Endothelial cell of hepatic sinusoid (primary cell): ENCODE results near the gene SPATA18.
"Not testable (repeated sequence)": the region's sequence is repeated elsewhere in the genome, so short reads cannot be mapped to it uniquely, and the experiment has no call there.

ENCODE experiments used
- in situ Hi-C: cut with HindIII; loops from 2 replicates; pipeline ENCODE4 v1.10.0; 2017; ENCODE audit warnings: low sequenced_read_pairs

The SPATA18 gene

DNA sequence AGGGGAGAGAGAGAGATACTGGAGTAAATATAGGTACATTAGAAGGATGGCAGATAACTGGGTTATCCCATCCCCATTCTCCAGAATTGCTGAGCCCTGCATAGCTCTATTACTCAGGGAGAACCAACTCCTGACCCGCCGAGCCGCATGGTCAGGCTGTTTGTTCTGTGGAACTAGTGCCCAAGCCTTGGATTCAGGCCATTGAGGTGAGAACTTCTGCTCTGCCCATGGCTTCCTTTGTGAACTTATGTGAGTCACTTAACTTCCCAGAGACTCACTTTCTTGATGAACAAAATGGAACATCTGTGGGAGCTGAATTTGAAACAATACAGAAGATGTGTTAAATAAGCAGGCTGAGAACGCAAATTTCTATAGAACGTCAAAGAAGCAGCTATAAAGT lies 54.2 kb downstream of the SPATA18 start:
- in situ Hi-C loops = no loop called here

DNA sequence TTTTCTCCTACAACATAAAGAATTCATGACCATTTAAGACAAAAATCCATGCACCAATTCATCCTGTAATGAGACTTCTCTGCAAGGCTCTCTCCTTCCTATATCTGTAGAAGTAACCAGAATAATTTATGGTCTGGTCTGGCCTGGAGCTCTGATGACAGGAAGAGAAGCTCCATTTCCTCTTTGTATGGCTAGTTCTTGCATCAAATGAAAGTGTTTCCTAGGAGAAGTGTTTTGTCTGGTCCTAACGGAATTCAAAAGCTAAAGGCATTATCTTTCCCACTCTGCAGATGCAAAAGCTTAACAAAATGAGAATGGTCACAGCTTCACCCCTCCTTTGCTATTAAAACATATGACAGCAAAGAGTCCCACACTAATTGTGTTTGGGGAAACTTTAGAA lies 55.1 kb downstream of the SPATA18 start:
- in situ Hi-C loops = no loop called here

DNA sequence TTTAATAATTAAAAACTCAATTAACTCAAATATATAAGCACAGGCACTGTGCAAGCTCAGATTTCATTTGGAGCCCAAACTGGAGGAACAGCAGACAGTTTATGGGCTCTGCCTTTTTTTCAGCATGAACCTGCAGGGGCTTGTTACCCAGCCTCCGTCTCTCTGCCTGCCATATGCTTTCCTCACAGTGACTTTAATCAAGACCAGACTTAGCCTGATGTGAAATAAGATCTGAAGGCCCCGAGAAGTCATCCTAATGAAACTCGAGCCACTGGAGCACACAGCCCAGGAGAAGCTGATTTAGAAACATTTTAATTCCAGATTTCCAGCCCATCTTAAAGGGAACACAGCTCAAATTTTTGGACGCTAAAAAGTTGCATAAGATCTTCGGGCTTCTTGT lies 55.6 kb downstream of the SPATA18 start:
- in situ Hi-C loops = no loop called here

DNA sequence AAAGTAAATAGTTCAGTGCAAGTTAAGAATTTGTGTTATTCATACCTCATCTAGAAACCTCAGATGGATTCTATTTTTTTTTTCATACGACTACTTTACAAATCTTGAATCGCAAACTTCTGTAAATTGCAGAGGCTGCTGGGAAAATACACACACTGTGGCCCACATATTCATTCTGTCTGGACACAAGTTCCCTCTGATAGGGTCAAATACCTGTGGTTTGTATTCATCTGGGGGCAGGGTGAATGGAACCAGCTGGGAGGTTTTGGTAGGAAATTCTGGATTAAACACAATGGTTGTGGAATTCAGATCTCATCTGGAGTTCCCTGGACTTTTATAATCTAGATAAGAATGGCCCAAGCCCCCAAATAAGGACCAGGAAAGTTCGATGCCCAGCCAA lies 56.2 kb downstream of the SPATA18 start:
- in situ Hi-C loops = no loop called here

DNA sequence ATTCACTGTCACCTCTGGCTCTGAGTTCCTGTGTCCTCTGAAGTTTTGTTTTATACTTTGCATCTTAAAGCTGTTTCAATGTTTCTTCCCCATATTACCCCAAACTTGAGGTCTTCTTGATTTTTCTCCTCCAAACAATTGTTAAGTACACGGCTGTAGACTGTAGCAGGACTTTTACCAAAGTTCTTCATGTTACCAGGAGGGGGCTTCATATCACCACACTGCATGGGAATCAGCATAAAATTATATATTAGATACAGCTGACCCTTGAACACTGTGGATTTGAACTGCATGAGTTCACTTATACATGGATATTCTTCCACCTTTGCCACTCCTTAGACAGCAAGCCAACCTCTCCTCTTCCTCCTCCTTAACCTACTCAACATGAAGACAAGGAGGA lies 56.6 kb downstream of the SPATA18 start:
- in situ Hi-C loops = no loop called here

DNA sequence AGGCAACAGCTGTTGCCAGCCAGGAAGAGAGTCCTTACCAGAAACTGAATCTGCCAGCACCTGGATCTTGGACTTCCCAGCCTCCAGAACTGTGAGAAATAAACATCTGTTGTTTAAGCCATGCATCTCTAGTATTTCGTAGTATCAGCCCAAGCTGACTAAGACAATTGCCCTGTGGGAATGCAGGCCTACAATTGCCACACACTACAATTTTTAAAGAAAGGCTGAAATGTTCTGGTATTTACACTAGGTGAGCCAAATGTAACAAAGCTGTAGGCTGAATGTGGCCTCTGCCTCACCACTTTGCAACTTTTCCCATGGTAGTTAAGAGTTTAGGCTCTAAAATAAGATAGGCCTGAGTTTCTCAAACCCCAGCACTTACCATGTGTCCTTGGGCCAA lies 59.1 kb downstream of the SPATA18 start:
- in situ Hi-C loops = no loop called here

DNA sequence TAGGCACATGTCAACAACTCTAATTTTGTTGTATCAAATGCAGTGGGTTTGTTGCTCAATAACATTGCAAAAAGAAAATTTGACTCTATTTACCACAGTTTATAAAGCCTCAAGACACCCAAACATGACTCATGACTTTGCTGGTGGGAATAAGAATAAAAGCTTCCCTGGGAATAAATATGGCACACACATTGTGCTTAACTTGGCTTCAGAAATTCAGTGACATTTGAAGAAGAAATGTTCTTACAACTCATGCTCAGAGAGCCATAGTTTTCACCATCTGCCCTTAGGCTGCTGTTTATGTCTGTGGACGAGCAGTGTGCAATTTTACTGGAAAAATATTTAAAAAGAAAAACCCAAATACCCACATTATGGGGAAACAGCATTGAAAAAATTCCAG lies 60.9 kb downstream of the SPATA18 start:
- in situ Hi-C loops = no loop called here

DNA sequence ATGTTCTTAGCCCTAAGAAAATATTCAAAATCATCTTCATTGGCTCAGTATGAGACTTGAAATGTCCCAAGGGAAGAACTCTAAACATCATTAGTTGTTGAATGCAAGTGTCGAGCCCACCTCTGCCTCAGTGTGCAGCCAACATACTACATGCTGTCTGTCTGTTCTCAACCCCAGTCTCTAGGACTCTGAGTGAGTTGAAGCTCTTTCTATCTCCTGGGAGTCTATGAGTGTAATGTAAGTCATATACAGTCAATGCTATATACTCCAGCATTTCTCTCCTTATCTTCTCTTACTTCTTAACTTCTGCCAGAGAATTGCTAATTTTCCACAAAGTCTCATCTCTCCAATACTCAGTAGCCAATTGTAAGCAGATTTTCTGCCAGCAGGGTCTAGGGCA lies 61.3 kb downstream of the SPATA18 start:
- in situ Hi-C loops = no loop called here

DNA sequence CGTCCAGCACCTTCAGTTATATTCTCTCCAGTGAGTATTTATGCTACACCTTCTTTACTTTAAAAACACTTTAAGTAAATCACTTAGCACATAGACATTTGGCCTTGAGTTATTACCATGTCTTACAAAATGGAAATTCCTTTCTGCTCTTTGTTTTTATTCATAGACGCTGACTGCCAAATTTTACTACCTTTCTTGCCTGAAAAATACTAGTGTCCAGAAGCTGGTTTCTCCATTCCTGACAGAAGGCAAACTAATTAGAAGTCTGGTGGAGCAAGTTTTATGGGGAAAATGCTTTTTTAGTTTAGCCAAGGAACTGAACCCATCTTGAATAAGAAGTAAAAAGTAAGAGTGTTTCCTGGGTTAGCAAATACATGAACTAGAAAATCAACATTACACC lies 65.5 kb downstream of the SPATA18 start:
- in situ Hi-C loops = no loop called here

DNA sequence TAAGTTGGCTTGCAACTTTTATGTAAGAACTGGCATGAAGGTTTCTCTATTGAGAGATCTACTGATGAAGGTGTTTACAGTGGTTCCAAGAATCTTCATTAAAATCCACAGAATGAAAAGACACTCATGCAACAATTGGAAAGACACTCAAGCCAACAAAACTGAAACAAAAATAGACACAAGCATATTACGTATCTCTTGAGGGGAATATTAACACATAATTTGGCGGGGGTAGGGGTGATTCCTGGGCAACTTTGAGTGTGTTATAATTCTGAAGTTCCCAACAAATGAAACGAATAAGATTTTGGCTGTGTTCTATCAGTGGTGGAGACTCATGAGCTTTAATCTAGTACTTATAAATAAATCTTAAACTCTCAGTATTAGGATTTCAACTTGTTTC lies 75.1 kb downstream of the SPATA18 start:
- in situ Hi-C loops = no loop called here

DNA sequence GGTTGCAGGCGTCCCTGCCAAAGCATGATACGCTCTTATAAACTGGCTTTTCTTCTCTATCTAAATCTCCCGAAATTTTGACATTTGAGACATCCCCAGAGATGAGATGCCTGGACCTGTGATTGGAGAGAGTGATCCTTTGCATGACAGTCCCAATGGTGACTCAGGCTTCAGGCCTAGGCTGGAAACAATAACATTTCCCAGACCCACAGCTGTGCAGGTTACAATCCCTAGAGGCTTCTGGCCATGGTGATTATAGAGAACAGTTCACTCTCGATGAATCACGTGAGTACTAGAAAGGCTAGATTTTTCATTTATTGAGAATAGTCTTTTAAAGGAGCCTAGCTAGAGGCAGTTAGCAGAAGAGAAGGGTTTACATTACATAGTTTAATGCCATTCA lies 75.9 kb downstream of the SPATA18 start:
- in situ Hi-C loops = no loop called here

DNA sequence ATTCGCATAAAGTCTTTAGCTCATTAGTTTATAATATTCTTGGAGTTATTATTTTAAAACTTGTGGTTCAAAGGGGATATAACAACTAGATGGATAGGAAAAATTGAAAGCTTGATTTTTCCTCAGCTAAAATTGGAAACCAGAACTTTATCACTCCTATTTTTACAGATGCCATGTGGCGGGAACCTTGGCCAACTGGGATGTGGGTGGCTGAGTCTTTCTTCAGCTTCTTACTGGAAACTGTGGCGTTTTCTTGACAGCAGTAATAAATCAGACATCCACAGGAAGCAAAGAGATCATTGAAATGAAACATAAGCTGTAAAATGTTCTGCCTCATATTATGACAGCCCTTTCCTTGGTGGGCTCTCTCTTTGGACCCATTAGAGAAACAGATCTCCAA lies 84.1 kb downstream of the SPATA18 start:
- in situ Hi-C loops = no loop called here

DNA sequence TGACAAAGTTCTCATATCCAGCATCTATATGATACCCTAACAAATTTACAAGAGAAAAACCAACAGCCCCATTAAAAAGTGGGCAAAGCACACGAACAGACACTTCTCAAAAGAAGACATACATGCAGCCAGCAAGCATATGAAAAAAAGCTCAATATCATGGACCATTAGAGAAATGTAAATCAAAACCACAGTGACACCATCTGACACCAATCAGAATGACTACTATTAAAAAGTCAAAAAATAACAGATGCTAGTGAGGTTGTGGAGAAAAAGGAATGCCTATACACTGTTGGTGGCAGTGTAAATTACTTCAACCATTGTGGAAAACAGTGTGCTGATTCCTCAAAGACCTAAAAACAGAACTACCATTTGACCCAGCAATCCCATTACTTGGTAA lies 86.0 kb downstream of the SPATA18 start:
- in situ Hi-C loops = not testable (repeated sequence)

DNA sequence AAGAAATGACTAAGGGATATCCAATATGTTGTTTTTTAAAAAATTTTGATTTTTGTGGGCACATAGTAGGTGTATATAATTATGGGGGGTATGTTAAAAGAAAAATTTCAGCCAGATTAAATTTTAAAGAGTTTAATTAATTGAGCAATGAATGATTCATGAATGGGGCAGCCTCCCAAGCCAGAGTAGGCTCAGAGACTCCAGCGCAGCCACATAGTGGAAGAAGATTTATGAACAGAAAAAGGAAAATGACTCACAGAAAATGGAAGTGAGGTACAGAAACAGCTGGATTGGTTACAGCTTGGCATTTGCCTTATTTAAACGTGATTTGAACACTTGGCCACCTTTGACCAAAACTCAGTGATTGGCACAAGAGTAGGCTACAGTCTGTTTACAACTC lies 91.7 kb downstream of the SPATA18 start:
- in situ Hi-C loops = no loop called here

DNA sequence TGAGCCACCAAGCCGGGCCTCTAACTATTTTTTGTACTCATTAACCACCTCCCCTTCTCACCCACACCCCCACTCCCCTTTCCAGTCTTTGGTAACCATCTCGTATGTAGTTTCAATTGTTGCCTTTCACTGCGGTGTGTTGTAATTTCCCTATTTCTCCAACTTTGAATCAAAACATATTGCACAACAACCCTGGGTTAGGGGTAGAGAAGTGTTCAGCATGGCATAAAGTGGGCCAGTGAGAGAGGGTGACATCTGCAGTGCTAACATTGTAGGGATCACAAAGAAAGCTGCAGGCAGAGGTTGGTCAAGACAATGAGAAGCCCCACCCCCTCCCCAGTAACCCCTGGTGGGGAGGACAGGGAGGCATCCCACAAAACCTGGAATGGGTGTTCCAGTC lies 92.7 kb downstream of the SPATA18 start:
- in situ Hi-C loops = no loop called here

DNA sequence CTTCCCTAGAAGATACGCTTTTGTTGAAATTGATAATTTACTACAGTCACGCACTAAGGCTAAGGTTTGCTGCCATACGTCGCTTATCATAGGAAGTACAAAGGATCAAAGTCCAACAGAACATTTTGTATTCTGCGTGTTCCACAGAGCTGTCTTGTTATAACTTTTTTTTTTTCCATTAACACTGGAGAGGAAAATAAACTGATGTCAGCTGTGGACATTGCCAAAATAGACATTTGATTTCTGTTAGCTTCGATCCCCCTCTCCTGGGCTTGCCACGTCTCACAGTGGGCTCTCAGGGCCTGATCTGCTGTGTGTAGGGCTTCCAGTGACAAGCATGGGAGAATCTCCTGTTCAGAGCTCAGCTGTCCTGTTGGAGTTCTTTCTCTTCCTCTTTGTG lies 93.3 kb downstream of the SPATA18 start:
- in situ Hi-C loops = no loop called here
